ENCODE measurements around the gene AURKB.
"Not testable (repeated sequence)": the region's sequence is repeated elsewhere in the genome, so short reads cannot be mapped to it uniquely, and the experiment has no call there.

The AURKB gene

DNA sequence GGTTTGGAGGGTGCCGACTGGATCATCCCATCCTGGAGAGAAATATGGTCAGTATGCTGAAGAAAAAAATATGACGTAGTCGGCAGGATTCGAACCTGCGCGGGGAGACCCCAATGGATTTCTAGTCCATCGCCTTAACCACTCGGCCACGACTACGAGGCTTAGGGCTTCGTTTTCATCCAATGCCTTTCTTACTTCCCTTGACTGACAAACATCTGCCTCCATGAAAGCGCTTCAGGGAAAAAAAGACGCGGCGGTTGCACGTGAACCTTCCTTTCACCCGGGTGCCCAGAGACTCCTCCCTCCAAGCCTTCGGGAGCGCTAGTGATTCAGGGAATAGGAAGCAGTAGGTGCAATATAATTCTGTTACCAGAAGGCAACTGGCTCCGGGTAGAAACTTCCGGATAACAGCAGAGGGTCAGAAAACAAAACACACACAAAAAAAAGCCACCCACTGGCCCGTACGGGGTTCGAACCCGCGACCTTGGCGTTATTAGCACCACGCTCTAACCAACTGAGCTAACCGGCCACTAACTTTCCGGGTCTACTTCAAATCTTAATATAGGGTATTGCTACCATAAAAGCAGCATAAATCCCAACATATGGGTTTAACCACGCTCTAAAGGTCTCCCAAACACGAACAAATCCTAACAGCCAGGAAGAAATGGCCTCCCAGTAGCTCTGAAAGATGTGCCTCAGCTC, 16.3 kb upstream of the AURKB start:
- in situ Hi-C loops (cut with HindIII; ENCODE audit: low pct_ligation_motif_present, low pct_unique_long_range_greater_than_20kb, low sequenced_read_pairs), result no loop called here
- DNase-seq, result peak; percentile 94

DNA sequence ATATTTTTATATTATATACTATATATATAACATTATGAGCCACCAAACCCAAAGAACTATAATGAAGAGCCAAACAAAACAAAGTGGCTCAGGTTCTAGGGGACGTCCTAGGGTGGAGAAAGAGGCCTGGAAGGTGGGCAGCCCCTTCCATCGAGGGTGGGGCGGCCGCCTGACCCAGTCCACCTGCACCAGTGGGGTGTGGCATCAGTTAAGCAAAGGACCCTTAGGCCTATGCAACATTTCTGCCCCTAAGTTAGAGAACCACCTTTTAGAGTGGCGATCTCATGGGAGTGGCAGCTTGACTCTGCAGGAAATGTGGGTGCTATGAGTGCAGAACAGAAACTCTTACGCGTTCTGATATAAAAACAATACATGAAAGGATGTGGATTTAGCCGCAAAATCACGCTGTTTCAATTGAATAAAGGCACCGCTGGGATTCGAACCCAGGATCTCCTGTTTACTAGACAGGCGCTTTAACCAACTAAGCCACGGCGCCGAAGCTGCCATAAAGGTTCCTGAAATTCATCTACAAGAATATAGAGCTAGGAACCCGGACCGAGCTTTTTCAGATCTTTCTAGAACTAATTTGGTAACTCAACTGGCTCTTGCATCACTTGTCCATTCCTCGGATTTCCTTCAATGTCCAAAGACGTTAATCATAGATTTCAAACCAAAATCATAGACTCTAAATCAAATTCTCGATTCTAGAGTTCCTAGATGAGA, 15.6 kb upstream of the AURKB start:
- in situ Hi-C loops (cut with HindIII; ENCODE audit: low pct_ligation_motif_present, low pct_unique_long_range_greater_than_20kb, low sequenced_read_pairs), result no loop called here
- peak; percentile 86 for DNase-seq

DNA sequence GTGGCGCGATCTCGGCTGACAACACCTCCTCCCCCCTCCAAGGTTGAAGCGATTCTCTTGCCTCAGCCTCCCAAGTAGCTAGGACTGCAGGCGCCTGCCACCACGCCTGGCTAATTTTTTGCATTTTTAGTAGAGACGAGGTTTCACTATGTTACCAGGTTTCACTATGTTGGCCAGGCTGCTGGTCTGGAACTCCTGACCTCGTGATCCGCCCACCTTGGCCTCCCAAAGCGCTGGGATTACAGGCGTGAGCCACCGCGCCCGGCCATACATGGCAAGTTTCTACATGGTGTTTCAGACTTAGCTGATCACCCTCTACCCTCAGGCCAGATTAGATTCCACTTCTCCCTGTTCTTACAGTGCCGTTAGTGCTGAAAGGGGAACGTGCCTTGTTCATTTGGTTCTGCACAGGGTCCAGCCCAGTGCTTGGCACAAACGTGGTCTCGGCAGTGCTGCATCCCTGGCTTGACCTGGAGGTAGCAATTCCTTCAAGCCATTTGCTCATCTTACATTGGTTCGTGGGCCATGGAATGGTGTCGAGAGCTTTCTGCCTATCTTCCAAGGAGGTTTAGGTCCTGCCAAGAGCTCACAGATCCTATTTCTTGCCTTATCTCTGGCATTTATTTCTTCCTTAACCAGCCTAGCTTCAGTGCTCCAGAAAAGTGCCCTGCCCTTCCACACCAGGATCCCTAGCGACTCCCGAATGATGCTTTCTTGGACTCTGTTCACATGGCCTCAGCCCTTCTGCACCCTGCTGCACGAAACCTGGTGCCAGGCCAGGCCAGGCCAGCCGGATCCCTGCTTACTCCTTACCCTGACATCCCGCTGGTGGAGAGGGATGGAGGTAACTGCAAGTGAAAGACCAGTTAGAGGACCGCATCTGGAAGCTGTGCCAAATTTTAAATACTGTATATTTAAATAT, 14.8 kb upstream of the AURKB start:
- no peak for DNase-seq
- in situ Hi-C loops (cut with HindIII; ENCODE audit: low pct_ligation_motif_present, low pct_unique_long_range_greater_than_20kb, low sequenced_read_pairs), result no loop called here

DNA sequence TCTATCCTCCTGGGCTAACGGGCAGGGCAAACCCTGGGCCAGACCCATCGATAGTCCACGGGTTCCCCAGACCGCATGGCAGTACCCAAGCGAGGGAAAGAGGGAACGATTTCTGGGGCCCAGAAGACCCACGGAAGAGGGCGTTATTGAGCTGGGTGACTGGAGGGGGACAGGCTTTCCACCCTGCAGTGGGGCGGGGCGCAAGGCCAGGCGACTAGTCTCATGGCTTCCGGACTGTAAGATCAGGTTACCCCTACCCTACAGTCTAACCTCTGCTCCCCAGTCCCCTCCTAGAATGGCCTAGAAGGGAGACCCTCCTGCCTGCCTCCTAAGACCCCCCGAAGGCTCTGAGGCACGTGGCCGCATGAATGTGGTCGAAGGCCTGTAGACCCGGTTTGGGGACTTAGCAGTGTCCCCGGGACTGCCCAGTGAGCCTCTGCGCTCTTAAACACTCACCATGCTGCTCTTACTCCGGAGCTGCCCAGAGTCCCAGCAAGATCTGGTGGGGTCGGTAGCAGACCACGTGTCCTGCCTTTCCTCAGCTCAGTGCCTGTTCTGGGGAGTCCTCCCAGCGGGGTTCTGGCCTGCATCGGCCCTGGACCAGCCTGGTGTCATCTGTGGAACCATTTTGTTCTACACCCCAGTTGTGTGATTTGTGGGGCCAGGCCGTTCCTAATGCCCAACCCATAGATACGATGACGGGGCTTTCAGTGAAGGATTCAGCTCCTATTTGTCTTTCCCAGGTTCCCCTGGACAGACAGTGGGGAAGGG, 13.2 kb upstream of the AURKB start:
- peak; percentile 74 for DNase-seq
- in situ Hi-C loops (cut with HindIII; ENCODE audit: low pct_ligation_motif_present, low pct_unique_long_range_greater_than_20kb, low sequenced_read_pairs), result no loop called here

DNA sequence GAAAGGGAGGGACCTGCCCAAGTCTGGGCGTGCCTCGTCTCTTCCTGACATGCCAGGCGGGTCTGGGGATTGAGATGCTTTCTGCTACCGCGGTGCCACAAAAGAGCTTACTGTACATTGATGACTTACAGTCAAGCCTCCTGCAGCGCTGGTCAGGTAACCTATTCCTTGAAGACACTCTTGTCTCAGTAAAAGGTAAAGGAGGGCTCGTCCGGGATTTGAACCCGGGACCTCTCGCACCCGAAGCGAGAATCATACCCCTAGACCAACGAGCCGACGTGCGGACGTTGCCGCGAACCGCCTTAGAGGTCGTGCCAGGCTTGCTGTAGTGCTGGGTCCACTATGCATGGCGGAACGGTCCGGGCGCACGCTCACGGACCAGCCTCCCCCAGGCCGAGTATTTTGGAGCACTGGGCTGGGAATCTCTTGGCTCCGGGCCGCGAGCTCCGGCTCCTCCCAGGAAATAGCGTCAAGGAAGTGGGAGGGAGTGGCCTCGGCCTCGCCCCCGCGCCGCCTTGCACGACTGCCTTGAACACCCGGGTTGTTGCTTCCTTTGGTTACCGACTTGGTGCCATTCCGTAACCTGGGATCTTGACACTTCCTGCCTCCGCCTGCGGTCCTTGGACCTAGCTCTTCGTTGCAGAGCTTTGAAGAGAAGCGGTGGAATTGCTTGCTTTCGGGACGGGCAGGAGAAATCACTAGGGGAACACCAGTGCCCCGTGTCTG, 12.4 kb upstream of the AURKB start:
- in situ Hi-C loops (cut with HindIII; ENCODE audit: low pct_ligation_motif_present, low pct_unique_long_range_greater_than_20kb, low sequenced_read_pairs), result no loop called here
- DNase-seq, result peak; percentile 93

DNA sequence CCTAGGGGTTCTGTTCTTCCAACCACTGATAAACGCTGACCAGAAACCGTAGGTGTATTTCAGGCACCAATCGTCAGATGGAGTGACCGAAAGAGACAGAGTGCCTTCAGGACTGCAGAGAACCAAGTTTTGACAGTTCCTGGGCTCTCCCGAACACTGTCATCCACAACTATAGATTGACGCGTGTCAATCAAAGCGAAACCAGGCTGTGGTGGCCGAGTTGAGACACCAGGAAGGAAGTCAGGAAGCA, 11.9 kb upstream of the AURKB start:
- in situ Hi-C loops (cut with HindIII; ENCODE audit: low pct_ligation_motif_present, low pct_unique_long_range_greater_than_20kb, low sequenced_read_pairs), result no loop called here
- no peak for DNase-seq

- DNase-seq, result peak; percentile 92
These were observed 11.4 kb upstream of the AURKB start for GRCh38 chr17:8221663-8222379.

GRCh38 chr17:8220783-8221662, 10.6 kb upstream of the AURKB start:
- in situ Hi-C loops (cut with HindIII; ENCODE audit: low pct_ligation_motif_present, low pct_unique_long_range_greater_than_20kb, low sequenced_read_pairs), result no loop called here
- peak; percentile 93 for DNase-seq

More at GRCh38 chr17:8221663-8222379, 11.4 kb upstream of the AURKB start:
- in situ Hi-C loops (cut with HindIII; ENCODE audit: low pct_ligation_motif_present, low pct_unique_long_range_greater_than_20kb, low sequenced_read_pairs), result no loop called here

GRCh38 chr17:8214000-8214399, 3.6 kb upstream of the AURKB start:
- DNase-seq; in situ Hi-C loops (cut with HindIII; ENCODE audit: low pct_ligation_motif_present, low pct_unique_long_range_greater_than_20kb, low sequenced_read_pairs): not testable (repeated sequence)

DNA sequence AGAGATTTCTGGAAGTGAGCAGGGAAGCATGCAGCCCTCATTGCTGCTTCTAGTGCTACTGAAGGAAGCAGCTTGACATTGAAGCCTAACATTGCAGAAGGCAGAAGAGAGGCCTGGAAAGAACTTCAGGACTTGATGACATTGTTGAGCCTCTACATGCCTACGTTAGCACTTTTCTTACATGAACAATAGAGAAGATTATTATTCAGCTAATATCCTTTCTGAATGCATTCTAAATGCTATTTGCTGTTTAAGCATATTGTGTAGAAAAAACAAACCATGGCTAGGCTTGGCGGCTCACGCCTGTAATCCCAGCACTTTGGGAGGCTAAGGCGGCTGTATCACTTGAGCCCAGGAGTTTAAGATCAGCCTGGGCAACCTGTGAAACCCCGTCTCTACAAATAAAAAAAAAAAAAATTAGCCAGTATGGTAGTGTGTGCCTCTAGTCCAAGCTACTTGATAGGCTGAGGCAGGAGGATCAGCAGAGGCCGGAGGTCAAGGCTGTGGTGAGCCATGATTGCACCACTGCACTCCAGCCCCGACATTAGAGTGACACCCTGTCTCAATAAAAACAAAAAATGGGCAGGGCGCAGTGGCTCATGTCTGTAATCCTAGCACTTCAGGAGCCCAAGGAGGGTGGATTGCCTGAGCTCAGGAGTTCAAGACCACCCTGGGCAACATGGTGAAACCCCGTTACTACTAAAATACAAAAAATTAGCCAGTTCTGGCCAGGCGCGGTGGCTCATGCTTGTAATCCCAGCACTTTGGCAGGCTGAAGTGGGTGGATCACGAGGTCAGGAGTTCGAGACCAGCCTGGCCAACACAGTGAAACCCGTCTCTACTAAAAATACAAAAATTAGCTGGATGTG, 2.2 kb upstream of the AURKB start:
- DNase-seq, result no peak
- in situ Hi-C loops (cut with HindIII; ENCODE audit: low pct_ligation_motif_present, low pct_unique_long_range_greater_than_20kb, low sequenced_read_pairs), result no loop called here

DNA sequence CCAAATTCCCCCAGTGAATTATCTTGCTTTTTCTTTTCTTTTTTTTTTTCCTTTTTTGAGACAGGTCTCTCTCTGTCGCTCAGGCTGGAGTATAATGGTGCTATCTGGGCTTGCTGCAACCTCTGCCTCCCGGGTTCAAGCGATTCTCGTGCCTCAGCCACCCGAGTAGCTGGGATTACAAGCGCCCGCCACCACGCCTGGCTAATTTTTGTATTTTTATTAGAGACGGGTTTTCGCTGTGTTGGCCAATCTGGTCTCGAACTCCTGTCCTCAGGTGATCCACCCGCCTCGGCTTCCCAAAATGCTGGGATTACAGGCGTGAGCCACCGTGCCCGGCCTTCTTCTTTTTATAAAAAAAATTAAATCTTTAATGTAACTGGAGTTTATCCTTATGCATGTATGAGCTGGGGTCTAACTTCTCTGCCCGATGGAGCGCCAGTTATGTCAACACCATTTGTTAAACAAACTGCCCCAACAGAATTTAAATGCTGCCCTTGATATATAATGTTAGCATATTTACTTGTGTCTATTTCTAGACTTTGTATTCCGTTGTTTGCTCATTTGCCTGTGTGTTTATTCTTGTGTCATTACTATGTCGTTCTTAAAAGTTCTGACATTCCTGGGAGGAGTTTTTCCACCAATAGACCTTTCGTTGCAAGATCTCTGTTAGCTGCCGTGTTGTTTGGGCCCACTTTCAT, 535 bp upstream of the AURKB start:
- in situ Hi-C loops (cut with HindIII; ENCODE audit: low pct_ligation_motif_present, low pct_unique_long_range_greater_than_20kb, low sequenced_read_pairs), result no loop called here
- DNase-seq, result peak; percentile 22

DNA sequence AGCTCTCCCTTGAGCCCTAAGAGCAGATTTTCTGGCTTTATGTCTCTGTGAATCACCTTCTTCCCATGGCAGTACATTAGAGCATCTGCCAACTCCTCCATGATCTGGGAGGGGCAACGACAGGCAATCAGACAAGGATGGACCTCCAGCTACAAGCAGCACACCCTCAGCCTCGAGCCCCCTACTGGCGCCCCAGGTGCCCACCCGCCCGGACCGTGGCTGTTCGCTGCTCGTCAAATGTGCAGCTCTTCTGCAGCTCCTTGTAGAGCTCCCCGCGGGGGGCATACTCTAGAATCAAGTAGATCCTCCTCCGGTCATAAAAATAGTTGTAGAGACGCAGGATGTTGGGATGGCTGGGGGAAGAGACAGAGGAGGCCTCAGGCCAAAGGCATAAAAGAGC, 3.8 kb downstream of the AURKB start:
- DNase-seq, result no peak
- in situ Hi-C loops (cut with HindIII; ENCODE audit: low pct_ligation_motif_present, low pct_unique_long_range_greater_than_20kb, low sequenced_read_pairs), result no loop called here

DNA sequence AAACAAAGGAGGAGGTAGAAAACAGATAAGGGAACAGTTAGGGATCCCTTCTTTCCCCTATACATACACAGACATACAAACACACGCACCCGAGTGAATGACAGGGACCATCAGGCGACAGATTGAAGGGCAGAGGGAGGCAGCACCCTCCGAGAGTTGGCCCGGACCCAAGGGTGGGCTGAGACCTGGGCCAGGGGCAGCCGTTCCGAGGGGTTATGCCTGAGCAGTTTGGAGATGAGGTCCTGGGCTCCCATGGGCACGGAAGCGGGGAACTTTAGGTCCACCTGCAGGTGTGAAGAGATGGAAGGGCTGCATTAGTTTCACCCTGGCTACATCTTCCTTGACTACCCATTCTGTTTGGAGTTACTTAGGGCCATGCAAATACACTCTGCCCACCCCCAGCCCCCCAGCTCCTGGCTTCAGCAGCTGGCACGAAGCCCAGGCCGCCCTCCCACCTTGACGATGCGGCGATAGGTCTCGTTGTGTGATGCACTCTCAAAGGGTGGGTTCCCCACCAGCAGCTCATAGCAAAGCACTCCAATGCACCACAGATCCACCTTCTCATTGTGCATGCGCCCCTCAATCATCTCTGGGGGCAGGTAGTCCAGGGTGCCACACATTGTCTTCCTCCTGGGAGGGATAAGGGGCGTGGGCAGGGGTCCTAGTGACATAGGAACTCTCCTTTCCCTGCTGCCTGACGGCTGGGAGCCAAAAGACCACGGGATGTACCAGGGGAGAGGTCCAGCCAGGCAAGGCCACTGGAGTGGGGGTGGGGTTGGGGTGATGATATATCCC, 5.4 kb downstream of the AURKB start:
- no peak for DNase-seq
- in situ Hi-C loops (cut with HindIII; ENCODE audit: low pct_ligation_motif_present, low pct_unique_long_range_greater_than_20kb, low sequenced_read_pairs), result no loop called here

- DNase-seq, result peak; percentile 97
- in situ Hi-C loops (cut with HindIII; ENCODE audit: low pct_ligation_motif_present, low pct_unique_long_range_greater_than_20kb, low sequenced_read_pairs), result no loop called here
These were observed 18.1 kb downstream of the AURKB start for GRCh38 chr17:8192070-8192815.
